HepG2 (cell line): ENCODE results near the gene CDK17. TPM values are rescaled to one million over a fixed set of nuclear protein-coding genes. Genes with fewer than 3 reads are reported as not detected.

Source experiments
- ATAC-seq: fragments of 200-7000 bp; cut with Tn5 transposase; 3 replicates; pipeline ENCODE4 v1.9.1; 2020; ENCODE audit warnings: mild to moderate bottlenecking, moderate library complexity
- BruUV-seq: library from RNA; stranded (reverse); fragments of 400-500 nt; replicated peaks from 2 replicates; lab custom pipeline; 2021; lab: Mats Ljungman, UMichigan
- CTCF ChIA-PET: fragments of 300-600 bp; formaldehyde crosslinking; extraction: SDS; loops from one replicate; lab custom pipeline; 2021; ENCODE audit warnings: low total read pairs, inconsistent platforms, low intra/inter-chr PET ratio; lab: Yijun Ruan, JAX
- POLR2A ChIA-PET: fragments of 350-600 bp; sonication (Branson Sonifier 250); formaldehyde crosslinking; loops from one replicate; lab custom pipeline; 2020; ENCODE audit warnings: antibody characterized with exemption, inconsistent platforms; lab: Yijun Ruan, JAX
- DNase-seq: peaks from one replicate; pipeline ENCODE4 v3.0.0-alpha.2; 2015; ENCODE audit warnings: low spot score
- FAIRE-seq: peaks from 3 replicates; lab custom pipeline; 2011; peaks lifted over from hg19 to GRCh38; lab: Jason Lieb, UNC
- H2AFZ ChIP-seq: one replicate; pipeline ENCODE4 v1.6.1; 2011; ENCODE audit warnings: low read length, inconsistent platforms
- H3K27ac ChIP-seq: fragments of 300-600 bp; 3 replicates; pipeline ENCODE4 v1.8.0; 2011; ENCODE audit warnings: mixed run types, mild to moderate bottlenecking, mixed read lengths, low read length, inconsistent platforms; ENCODE audit not compliant: insufficient read depth; ENCODE audit errors: extremely low read length
- H3K27me3 ChIP-seq, 2 experiments: fragments of 200-600 bp in 1 of 2; 2 replicates in 1 of 2; 3 replicates in 1 of 2; pipeline versions ENCODE4 v1.6.0 to v1.8.0; 2011; ENCODE audit warnings: low read length in 2 of 2, mild to moderate bottlenecking in 2 of 2, moderate library complexity in 2 of 2, inconsistent platforms in 1 of 2; ENCODE audit not compliant: insufficient read depth in 2 of 2, control insufficient read depth in 1 of 2
- H3K36me3 ChIP-seq, 2 experiments: fragments of 200-600 bp in 1 of 2; replicated peaks in 1 of 2; 2 replicates in 1 of 2; 3 replicates in 1 of 2; pipeline versions ENCODE4 v1.5.1 to v1.8.0; 2011; ENCODE audit warnings: low read length in 2 of 2, inconsistent platforms in 1 of 2; ENCODE audit not compliant: insufficient read depth in 2 of 2, control insufficient read depth in 1 of 2
- H3K4me1 ChIP-seq: 2 replicates; pipeline ENCODE4 v1.5.1; 2012; ENCODE audit warnings: low read length, inconsistent platforms; ENCODE audit not compliant: insufficient read depth
- H3K4me2 ChIP-seq: 2 replicates; pipeline ENCODE4 v1.6.0; 2011; ENCODE audit warnings: low read depth, low read length, inconsistent platforms
- H3K4me3 ChIP-seq, 3 experiments: fragments of 200-600 bp in 1 of 3; sonication (generic), shearing (Covaris generic) in 1 of 3; replicated peaks in 1 of 3; 2 replicates each; pipeline ENCODE4 v1.5.1; 2011 to 2016; ENCODE audit warnings: low read length in 3 of 3, inconsistent platforms in 2 of 3, low read depth in 2 of 3, mild to moderate bottlenecking in 2 of 3, control low read depth in 1 of 3, mixed read lengths in 1 of 3; ENCODE audit not compliant: insufficient read depth in 1 of 3
- H3K79me2 ChIP-seq: one replicate; pipeline ENCODE4 v1.6.1; 2011; ENCODE audit warnings: low read length, inconsistent platforms; ENCODE audit not compliant: insufficient read depth
- H3K9ac ChIP-seq: 2 replicates; pipeline ENCODE4 v1.6.0; 2011; ENCODE audit warnings: mild to moderate bottlenecking, low read depth, low read length, inconsistent platforms; ENCODE audit not compliant: insufficient read depth
- H3K9me3 ChIP-seq: 2 replicates; pipeline ENCODE4 v1.5.1; 2012; ENCODE audit warnings: mild to moderate bottlenecking, low read length
- H4K20me1 ChIP-seq: 2 replicates; pipeline ENCODE4 v1.6.0; 2011; ENCODE audit warnings: inconsistent platforms, mild to moderate bottlenecking, low read length, moderate library complexity; ENCODE audit not compliant: insufficient read depth
- CC2D1A ChIP-seq: sonication (generic); formaldehyde crosslinking; IDR thresholded peaks from 2 replicates; pipeline ENCODE4 v1.8.1; 2023; ENCODE audit warnings: mild to moderate bottlenecking, missing genetic modification reagents
- EHMT2 ChIP-seq: fragments of 200-600 bp; sonication (generic); IDR thresholded peaks from 2 replicates; pipeline ENCODE4 v1.7.0; 2017; ENCODE audit warnings: antibody characterized with exemption, low read depth, low read length, borderline replicate concordance
- GTF3A ChIP-seq: sonication (generic); formaldehyde crosslinking; conservative IDR thresholded peaks from 2 replicates; pipeline ENCODE4 v1.4.0; 2020; ENCODE audit warnings: mild to moderate bottlenecking, missing genetic modification reagents
- RBM39 ChIP-seq: fragments of 200-400 bp; formaldehyde crosslinking; IDR thresholded peaks from one replicate; pipeline ENCODE4 v1.6.1; 2018; ENCODE audit warnings: antibody characterized with exemption, mild to moderate bottlenecking, low read depth, low read length; ENCODE audit not compliant: poor library complexity, severe bottlenecking
- TARDBP ChIP-seq: sonication (generic); formaldehyde crosslinking; IDR thresholded peaks from 2 replicates; pipeline ENCODE4 v1.8.0; 2022; ENCODE audit warnings: mild to moderate bottlenecking, missing genetic modification reagents
- THAP11 ChIP-seq: IDR thresholded peaks from 2 replicates; pipeline ENCODE4 v1.6.1; 2016; ENCODE audit warnings: missing biosample characterization, missing genetic modification reagents
- ZBTB1 ChIP-seq: sonication (generic); formaldehyde crosslinking; IDR thresholded peaks from 2 replicates; pipeline ENCODE4 v1.4.0; 2020; ENCODE audit warnings: missing genetic modification reagents, borderline replicate concordance
- ZNF274 ChIP-seq: sonication (generic); formaldehyde crosslinking; IDR thresholded peaks from 2 replicates; pipeline ENCODE4 v1.5.1; 2020; ENCODE audit warnings: mild to moderate bottlenecking, missing genetic modification reagents
- ZNF589 ChIP-seq: sonication (generic); formaldehyde crosslinking; conservative IDR thresholded peaks from 2 replicates; pipeline ENCODE4 v1.8.0; 2022; ENCODE audit warnings: mild to moderate bottlenecking, moderate library complexity, missing genetic modification reagents
- WGBS: methylation state at CpG from one replicate; pipeline ENCODE4 v1.1.6; 2017; ENCODE audit warnings: low lambda C conversion rate; 5-methylcytosine and 5-hydroxymethylcytosine counted together
- in situ Hi-C: cut with HindIII; loops from 2 replicates; pipeline ENCODE4 v1.10.0; 2017; ENCODE audit warnings: low pct_unique_long_range_greater_than_20kb; ENCODE audit not compliant: extremely low pct_ligation_motif_present
- intact Hi-C: fragments of 100-400 bp; cut with micrococcal nuclease; formaldehyde crosslinking; loops from one replicate; pipeline ENCODE4 v1.10.0; 2022; ENCODE audit not compliant: unreplicated experiment
- polyA plus RNA-seq, 8 experiments: library from polyadenylated mRNA; depleted of rRNA in 3 of 8; stranded (reverse) in 7 of 8; unstranded in 1 of 8; fragments of >200 nt; fragmentation: Illumina TruSeq in 4 of 8; extraction: Trizol in 4 of 8; gene quantifications; 2 replicates each; pipeline versions ENCODE4 v1.2.1 to v1.2.3, GENCODE V29; 2011 to 2016; ENCODE audit warnings: low read depth in 4 of 8, missing spikeins in 1 of 8, mixed read lengths in 1 of 8; ENCODE audit not compliant: insufficient read depth in 1 of 8
- total RNA-seq, 5 experiments: library from RNA; depleted of rRNA; stranded (reverse); fragments of >200 nt; fragmentation: Illumina TruSeq; extraction: Trizol; gene quantifications; 2 replicates each; pipeline ENCODE4 v1.2.3, GENCODE V29; 2016; ENCODE audit warnings: low read depth in 1 of 5
- TF ChIP-seq, protein P1 (sequence below): IDR thresholded peaks from 2 replicates; pipeline ENCODE4 v1.6.1; 2016
- TF ChIP-seq, protein P2 (sequence below): sonication (generic); formaldehyde crosslinking; IDR thresholded peaks from 2 replicates; pipeline ENCODE4 v1.4.0; 2020; ENCODE audit warnings: missing genetic modification reagents
- TF ChIP-seq, protein P3 (sequence below): sonication (generic); formaldehyde crosslinking; IDR thresholded peaks from 2 replicates; pipeline ENCODE4 v1.4.0; 2020; ENCODE audit warnings: low read depth, mild to moderate bottlenecking, missing genetic modification reagents

CDK17 gene
- total and polyA plus RNA-seq, 2 of the 13 experiments (the other 11 are each of a cell fraction or from before 2014, with no cell fraction given), result 9.9 to 22.3 TPM

DNA sequence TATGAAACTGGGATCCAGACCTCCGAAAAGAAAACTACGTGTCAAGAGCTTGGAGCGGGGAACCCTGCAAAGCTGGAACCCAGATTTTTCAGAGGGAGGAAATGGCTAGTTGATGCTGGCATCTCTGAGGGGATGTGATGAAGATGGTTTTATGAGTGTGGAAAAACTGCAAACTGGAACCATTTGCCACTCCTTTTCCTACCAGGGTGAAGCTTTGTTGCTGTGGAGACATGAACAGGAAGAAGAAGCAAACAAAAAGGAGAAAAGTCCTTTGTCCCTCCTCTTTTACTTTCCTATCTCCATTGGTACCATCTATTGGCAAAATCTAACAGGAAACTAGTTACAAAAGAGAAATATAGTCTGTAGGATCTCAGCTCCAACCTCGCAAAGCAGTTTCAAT is 39.2 kb downstream of the CDK17 start:
- no peak for DNase-seq
- peaks cover 75% of the 10 kb centered on the region for H3K79me2 ChIP-seq
- H3K27me3 ChIP-seq, result no peaks in the 10 kb centered on the region
- no peak overlapping the region for H3K4me2 ChIP-seq
- no peak overlapping the region for H3K4me3 ChIP-seq
- over 99% methylated on average over 4 of the region's 4 CpGs for WGBS
- intact Hi-C loops, result loop anchor here (2.0 kb wide), 1 partner anchor 14 kb away; no protein-coding TSS in a partner anchor
- no peak overlapping the region for H3K9ac ChIP-seq
- ChIA-PET CTCF (no interaction called here), POLR2A (no interaction called here)
- no peak overlapping the region for H2AFZ ChIP-seq
- H3K36me3 ChIP-seq, result no peaks in the 10 kb centered on the region
- in situ Hi-C loops, result no loop called here
- FAIRE-seq, result no peak
- H3K4me1 ChIP-seq, result peaks cover 56% of the 10 kb centered on the region
- no peak for TF ChIP-seq EHMT2
- no peak for TF ChIP-seq GTF3A (CRISPR knock-in tag)
- no peak for TF ChIP-seq TARDBP (CRISPR knock-in tag)
- no peak for TF ChIP-seq ZNF589 (CRISPR knock-in tag)
- TF ChIP-seq THAP11 (CRISPR knock-in tag), result no peak
- no peak for TF ChIP-seq CC2D1A (CRISPR knock-in tag)
- TF ChIP-seq RBM39, result no peak
- TF ChIP-seq ZNF274 (CRISPR knock-in tag), result no peak
- TF ChIP-seq, protein P1, sequence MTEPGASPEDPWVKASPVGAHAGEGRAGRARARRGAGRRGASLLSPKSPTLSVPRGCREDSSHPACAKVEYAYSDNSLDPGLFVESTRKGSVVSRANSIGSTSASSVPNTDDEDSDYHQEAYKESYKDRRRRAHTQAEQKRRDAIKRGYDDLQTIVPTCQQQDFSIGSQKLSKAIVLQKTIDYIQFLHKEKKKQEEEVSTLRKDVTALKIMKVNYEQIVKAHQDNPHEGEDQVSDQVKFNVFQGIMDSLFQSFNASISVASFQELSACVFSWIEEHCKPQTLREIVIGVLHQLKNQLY (CRISPR knock-in tag), result no peak
- TF ChIP-seq, protein P2, sequence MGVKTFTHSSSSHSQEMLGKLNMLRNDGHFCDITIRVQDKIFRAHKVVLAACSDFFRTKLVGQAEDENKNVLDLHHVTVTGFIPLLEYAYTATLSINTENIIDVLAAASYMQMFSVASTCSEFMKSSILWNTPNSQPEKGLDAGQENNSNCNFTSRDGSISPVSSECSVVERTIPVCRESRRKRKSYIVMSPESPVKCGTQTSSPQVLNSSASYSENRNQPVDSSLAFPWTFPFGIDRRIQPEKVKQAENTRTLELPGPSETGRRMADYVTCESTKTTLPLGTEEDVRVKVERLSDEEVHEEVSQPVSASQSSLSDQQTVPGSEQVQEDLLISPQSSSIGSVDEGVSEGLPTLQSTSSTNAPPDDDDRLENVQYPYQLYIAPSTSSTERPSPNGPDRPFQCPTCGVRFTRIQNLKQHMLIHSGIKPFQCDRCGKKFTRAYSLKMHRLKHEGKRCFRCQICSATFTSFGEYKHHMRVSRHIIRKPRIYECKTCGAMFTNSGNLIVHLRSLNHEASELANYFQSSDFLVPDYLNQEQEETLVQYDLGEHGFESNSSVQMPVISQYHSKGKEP (CRISPR knock-in tag), result no peak
- no peak for TF ChIP-seq ZBTB1
- TF ChIP-seq, protein P3, sequence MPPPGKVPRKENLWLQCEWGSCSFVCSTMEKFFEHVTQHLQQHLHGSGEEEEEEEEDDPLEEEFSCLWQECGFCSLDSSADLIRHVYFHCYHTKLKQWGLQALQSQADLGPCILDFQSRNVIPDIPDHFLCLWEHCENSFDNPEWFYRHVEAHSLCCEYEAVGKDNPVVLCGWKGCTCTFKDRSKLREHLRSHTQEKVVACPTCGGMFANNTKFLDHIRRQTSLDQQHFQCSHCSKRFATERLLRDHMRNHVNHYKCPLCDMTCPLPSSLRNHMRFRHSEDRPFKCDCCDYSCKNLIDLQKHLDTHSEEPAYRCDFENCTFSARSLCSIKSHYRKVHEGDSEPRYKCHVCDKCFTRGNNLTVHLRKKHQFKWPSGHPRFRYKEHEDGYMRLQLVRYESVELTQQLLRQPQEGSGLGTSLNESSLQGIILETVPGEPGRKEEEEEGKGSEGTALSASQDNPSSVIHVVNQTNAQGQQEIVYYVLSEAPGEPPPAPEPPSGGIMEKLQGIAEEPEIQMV, result no peak
- ATAC-seq, result no peak
- no peaks in the 10 kb centered on the region for H3K9me3 ChIP-seq
- H4K20me1 ChIP-seq, result peaks cover 10% of the 10 kb centered on the region
- no TSS peak for BruUV-seq
- no peak overlapping the region for H3K27ac ChIP-seq
